NCI-H1417 treated with DMSO at 0.1 percent for 48 hours (cell line): ENCODE measurements around the gene PMS1.
"Not testable (repeated sequence)": the region's sequence is repeated elsewhere in the genome, so short reads cannot be mapped to it uniquely, and the experiment has no call there.

Experiments
- DNase-seq: peaks from one replicate; lab custom pipeline; 2025; lab: John Stamatoyannopoulos, UW

The PMS1 gene

GRCh38 chr2:189865826-189866225 is 81.6 kb downstream of the PMS1 start:
- no peak for DNase-seq

GRCh38 chr2:189866296-189866695 is 82.0 kb downstream of the PMS1 start:
- no peak for DNase-seq

DNA sequence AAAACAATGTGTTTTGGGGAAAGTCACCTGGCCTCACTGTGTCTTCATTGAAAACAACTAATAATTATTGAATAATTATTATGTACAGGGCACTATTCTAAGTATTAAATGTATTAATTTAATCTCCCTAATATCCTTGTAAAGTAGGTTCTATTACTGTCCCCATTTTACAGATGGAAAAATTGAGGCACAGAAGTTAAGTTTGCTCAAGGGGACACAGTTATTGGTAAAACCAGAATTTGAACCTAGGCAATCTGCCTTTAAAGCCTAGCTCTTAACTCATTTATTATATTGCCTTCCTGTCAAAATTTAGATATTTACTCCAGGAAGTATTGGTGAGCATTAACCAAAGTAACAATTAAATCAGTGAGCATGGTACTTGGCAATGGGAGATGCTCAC is 84.6 kb downstream of the PMS1 start:
- no peak for DNase-seq

GRCh38 chr2:189870381-189871085 is 86.3 kb downstream of the PMS1 start:
- no peak for DNase-seq

DNA sequence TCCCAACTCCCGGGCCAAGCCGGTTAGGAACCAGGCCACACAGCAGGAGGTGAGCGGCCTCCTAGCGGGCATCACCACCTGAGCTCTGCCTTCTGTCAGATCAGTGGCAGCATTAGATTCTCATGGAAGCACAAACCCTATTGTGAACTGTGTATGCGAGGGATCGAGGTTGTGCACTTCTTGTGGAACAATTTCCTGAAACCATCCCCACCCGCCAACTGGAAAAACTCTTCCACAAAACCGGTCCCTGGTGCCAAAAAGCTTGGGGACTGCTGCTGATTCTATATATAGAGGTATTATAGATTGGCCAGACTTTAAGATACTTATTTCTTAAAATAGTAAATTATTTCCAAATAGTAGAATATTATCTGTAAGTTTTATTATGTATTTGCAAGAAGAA is 89.4 kb downstream of the PMS1 start:
- no peak for DNase-seq

DNA sequence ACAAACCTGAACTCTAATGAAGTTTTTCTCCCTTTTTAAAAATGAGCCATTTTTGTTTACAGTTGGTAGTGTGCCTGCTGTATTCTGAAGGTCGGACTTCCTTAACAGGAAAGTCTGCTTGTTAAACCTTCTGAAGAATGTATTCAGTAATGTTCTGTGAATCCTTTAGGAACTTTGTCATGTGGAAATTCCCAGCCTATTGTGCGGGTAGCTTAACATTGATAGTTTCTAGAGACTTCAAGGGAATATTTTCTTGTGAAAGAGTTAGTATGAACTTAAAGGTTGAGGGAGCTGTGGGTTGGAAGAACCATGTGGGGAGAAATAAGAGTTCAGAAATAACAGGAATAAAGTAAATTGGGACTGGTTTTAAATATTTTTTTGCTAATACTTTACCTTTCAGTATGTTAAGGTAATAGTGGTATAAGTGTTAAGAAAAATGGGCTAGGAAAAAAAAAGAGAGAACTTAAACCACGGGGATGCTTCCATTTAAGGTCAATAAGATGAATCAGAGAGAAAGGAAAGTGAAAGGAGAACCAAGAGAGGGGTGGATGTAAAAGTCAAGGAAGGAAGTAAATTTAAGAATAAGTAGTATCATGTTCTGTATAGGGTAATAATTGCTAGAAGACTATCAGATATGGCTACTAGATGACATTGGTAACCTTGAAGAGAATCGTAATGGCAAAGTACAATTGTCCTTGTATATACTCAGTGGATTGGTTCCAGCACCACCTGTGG is 90.5 kb downstream of the PMS1 start:
- DNase-seq, result no peak

- DNase-seq, result no peak
Measured at GRCh38 chr2:189876271-189876670, 92.0 kb downstream of the PMS1 start.

GRCh38 chr2:189879716-189880081 is 95.4 kb downstream of the PMS1 start:
- DNase-seq, result no peak

- no peak for DNase-seq
Measured at GRCh38 chr2:189880429-189880828, 96.2 kb downstream of the PMS1 start.

DNA sequence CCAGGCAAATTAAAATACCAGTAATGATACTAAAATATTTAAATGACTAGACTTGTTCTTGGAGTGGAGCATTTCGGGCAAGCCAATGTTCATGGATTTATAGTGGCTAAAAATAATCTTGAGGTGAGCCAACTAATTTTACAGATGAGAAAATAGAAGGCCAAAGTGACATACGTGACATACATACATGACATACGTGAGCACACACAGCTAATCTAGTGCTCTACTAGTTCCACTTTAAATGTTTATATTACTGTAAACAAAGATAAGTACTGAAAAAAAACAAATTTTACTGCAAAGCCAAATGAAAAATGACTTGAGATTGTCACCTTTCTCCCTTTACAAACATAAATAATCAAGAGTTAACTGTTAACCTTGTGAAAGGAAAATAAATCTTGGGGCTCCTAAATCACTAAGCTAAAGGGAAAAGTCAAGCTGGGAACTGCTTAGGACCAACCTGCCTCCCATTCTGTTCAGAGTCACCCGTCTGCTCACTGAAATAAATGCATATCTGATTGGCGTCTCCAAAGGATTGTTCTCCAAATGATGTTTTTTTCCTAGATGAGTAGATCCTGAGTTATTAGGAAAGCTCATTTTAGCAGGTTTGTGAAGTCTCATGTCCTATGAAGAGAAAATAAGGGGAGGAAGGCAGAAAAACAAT is 96.7 kb downstream of the PMS1 start:
- DNase-seq, result no peak

DNA sequence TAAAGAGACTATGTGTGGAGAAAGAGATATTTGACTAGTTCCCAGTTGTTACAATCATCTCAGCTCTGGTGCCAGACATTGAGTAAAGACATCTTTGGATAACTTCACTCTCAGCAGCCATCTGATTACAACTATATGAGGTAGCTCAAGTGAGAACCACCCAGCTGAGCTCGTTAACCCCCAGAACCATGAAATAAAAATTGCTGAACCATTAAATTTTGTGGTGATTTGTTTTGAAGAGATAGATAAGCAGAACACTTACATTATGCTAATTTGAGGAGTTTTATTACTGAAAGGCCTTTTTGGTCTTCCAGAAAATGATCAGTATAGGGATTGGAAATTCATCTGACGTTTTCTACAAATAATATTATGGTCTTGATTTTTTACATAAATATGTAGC is 101.1 kb downstream of the PMS1 start:
- DNase-seq, result no peak

DNA sequence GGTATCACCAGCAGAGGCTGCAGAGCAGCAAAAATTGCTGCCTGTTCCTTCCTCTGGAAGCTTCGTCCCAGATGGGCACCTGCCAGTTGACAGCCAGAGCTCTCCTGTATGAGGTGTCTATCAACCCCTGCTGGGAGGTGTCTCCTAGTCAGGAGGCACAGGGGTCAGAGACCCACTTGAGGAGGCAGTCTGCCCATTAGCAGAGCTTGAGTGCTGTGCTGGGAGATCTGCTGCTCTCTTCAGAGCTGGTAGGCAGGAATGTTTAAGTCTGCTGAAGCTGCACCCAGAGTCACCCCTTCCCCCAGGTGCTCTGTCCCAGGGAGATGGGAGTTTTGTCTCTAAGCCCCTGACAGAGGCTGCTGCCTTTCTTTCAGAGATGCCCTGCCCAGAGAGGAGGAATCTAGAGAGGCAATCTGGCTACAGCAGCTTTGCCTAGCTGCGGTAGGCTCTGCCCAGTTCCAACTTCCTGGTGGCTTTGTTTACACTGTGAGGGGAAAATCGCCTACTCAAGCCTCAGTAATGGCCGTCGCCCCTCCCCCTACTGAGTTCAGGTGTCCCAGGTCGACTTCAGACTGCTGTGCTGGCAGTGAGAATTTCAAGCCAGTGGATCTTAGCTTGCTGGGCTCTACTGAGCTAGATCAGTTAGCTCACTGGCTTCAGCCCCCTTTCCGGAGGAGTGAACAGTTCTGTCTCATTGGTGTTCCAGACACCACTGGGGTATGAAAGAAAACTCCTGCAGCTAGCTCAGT is 108.5 kb downstream of the PMS1 start:
- DNase-seq, result not testable (repeated sequence)

DNA sequence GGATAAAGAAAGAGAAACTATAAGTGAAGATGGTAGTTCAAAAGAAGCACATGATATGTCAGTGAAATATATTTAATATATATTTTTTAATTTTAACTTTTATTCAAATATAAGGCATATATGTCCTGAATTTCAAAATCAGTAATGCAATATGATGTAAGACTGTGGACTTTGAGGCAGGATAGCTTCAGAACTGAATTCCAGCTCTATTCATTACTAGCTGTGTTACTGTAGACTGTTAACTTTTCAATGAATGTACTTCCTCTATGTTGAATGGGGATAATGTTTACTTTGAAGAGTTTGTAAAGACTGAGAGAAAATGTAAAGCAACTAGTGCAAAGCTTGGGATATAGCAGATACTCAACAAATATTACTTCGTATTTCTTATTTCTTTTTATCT is 112.6 kb downstream of the PMS1 start:
- no peak for DNase-seq

GRCh38 chr2:189899101-189899500 is 114.9 kb downstream of the PMS1 start:
- no peak for DNase-seq

- DNase-seq, result no peak
Measured at GRCh38 chr2:189900726-189901125, 116.5 kb downstream of the PMS1 start.

- DNase-seq, result no peak
Measured at GRCh38 chr2:189901664-189902063, 117.4 kb downstream of the PMS1 start.

DNA sequence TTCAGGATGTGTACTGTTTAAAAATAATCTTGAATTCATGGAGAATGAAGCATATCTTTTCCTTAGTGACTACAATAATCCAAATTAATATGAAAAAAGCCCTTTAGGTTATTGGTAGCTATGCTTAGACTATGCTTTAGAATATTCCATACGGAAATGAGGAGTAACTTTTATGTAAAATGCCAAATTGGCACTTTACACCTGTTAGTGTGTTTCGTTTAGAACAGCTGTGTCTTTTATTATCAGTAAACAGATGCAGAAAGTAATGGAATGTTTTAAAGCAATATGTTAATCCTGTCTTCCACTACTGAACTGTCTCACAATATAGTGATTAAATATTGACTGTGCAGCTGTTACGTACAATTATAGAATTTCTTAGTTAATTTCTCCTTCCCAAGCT is 129.6 kb downstream of the PMS1 start:
- no peak for DNase-seq

- no peak for DNase-seq
Measured at GRCh38 chr2:189916651-189917050, 132.4 kb downstream of the PMS1 start.
